Activated naive CD4-positive, alpha-beta T cell treated with anti-CD3 and anti-CD28 coated beads, Interleukin-2, amount 10 ng/mL, durations not matched to agents 7 days and 5 days (primary cell): Measurements from ENCODE around the gene NDUFB8.

Experiments
- CTCF ChIA-PET: fragments of 350-600 bp; sonication (Branson Sonifier 250); formaldehyde crosslinking; loops from one replicate; lab custom pipeline; 2021; ENCODE audit warnings: antibody characterized with exemption; lab: Charles Lee
- DNase-seq: peaks from one replicate; pipeline ENCODE4 v3.0.0-alpha.2; 2020
- H3K27ac Mint-ChIP-seq: one replicate; pipeline ENCODE4 v1.8.0; 2021; ENCODE audit warnings: mild to moderate bottlenecking, moderate library complexity, mixed read lengths
- H3K27me3 Mint-ChIP-seq: one replicate; pipeline ENCODE4 v1.8.0; 2021; ENCODE audit warnings: mild to moderate bottlenecking, mixed read lengths
- H3K36me3 Mint-ChIP-seq: one replicate; pipeline ENCODE4 v1.8.0; 2021; ENCODE audit warnings: mixed read lengths
- H3K4me1 Mint-ChIP-seq: one replicate; pipeline ENCODE4 v1.8.0; 2021; ENCODE audit warnings: mixed read lengths
- H3K4me3 Mint-ChIP-seq: one replicate; pipeline ENCODE4 v1.8.0; 2021; ENCODE audit warnings: mild to moderate bottlenecking, moderate library complexity, mixed read lengths
- H3K9me3 Mint-ChIP-seq: one replicate; pipeline ENCODE4 v1.8.0; 2021; ENCODE audit warnings: mixed read lengths

Gene NDUFB8

DNA sequence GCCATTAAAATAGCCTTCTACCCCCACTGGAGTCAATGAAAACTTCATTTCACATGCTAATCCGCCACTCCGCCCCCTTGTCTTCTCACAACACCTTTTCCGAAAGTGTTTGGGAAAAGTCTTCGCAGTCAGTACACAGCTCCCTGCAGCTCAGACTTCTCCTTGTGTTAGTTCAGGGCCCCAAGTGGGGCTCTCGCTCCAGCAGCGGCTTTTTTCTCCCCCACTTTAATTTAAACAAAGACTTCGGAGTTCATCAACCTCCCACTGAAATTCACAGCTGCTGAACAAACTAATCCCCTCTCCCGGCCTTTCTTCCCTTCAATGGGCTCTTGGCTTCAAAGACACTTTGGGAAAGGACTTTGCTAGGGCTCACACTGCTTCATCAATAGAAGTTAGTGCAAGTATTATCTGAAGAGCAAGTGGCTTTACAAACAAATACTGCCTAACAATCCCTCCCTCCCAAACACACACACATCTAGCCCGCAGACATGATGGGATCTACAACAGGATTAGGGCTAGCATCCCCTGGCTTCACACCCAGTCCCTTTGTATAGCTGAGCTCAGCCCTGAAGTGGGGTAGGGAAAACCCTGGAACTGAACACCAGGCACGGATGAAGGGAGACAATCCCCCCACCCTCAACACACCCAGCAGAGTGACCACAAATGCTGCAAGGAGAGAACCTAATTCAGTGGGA is 43.7 kb downstream of the NDUFB8 start:
- H3K4me1 Mint-ChIP-seq: peaks cover 31% of the 10 kb centered on the region
- peaks cover 59% of the 10 kb centered on the region for H3K36me3 Mint-ChIP-seq
- no peak for DNase-seq
- H3K27ac Mint-ChIP-seq: no peak overlapping the region
- no peak overlapping the region for H3K4me3 Mint-ChIP-seq
- CTCF ChIA-PET: interaction anchor here (0.6 to 10.4 kb wide), 5 partner anchors 10 to 33 kb away, joined by 3 to 206 read pairs (median 7); partner anchors contain the start of gene SEC31B
- H3K9me3 Mint-ChIP-seq: no peaks in the 10 kb centered on the region
- peaks cover 4% of the 10 kb centered on the region for H3K27me3 Mint-ChIP-seq

DNA sequence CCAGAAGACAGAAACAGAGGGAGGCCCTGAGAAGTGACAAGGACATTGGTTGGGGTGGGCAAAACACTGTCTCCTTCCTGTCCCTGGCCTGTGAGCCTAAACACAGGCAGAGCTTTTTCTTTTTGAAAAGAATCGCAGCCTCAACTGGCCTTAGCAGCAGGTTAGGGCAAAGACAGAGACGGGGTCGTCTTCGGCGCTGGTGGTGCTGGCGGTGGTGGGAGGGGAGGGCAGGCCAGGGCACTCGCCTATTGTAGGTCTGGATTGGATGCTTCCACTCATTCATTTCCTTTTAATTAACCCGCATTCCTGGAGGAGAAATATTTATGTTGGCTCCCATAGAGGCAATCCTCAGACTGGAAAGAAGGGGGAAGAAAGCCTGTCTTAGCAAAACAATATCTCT is 44.3 kb downstream of the NDUFB8 start:
- CTCF ChIA-PET: interaction anchor here (1.2 to 10.4 kb wide), 3 partner anchors 10 to 34 kb away, joined by 3 to 206 read pairs (median 12); partner anchors contain the start of gene SEC31B
- H3K36me3 Mint-ChIP-seq: peaks cover 54% of the 10 kb centered on the region
- peak overlapping the region; percentile 13 for H3K27ac Mint-ChIP-seq
- H3K9me3 Mint-ChIP-seq: no peaks in the 10 kb centered on the region
- no peak for DNase-seq
- peaks cover 7% of the 10 kb centered on the region for H3K27me3 Mint-ChIP-seq
- H3K4me1 Mint-ChIP-seq: peaks cover 31% of the 10 kb centered on the region
- no peak overlapping the region for H3K4me3 Mint-ChIP-seq

DNA sequence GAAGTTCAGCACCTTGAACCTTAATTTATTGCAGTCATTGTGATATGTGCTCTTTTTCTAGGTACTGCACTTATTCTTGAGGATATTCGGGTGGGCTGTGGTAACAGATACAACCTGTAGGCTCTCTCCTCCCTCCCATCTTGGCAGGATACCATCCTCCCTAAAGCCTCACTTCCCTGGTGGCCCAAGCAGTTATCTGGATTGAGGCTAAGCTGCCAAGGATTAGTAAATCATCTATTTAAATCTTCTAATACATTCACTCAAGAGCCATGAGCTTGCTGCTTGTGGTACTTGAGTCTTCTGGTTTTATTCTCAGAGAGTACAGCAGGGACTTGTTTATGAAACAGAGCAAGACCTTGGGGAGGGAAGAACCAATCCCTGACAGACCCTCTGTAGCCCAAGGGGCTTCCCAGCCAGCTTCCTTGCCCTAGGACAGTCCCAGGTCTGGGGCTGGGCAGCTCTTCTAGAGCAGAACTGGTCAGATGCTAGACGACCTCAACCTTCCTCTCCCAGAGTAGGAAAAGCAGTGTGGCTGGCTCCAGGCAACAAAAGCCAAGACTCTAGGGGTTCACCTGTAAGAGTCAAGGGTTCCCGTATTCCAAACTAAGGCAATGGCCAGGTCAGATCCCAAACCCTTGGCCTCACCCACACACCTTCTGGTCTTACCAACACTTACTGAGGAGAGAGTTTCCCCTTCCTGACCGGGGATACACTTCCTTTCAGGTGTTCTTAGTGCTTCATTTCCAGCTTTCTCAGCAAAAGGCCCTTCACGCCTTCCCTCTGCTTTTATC is 45.6 kb downstream of the NDUFB8 start:
- H3K36me3 Mint-ChIP-seq: peaks cover 44% of the 10 kb centered on the region
- CTCF ChIA-PET: interaction anchor here (0.7 to 10.4 kb wide), 11 partner anchors 10 to 186 kb away, joined by 3 to 206 read pairs (median 7); partner anchors contain the start of gene SEC31B
- no peaks in the 10 kb centered on the region for H3K9me3 Mint-ChIP-seq
- H3K27me3 Mint-ChIP-seq: peaks cover 14% of the 10 kb centered on the region
- peak overlapping the region; percentile 15 for H3K27ac Mint-ChIP-seq
- DNase-seq: no peak
- peaks cover 31% of the 10 kb centered on the region for H3K4me1 Mint-ChIP-seq
- no peak overlapping the region for H3K4me3 Mint-ChIP-seq

DNA sequence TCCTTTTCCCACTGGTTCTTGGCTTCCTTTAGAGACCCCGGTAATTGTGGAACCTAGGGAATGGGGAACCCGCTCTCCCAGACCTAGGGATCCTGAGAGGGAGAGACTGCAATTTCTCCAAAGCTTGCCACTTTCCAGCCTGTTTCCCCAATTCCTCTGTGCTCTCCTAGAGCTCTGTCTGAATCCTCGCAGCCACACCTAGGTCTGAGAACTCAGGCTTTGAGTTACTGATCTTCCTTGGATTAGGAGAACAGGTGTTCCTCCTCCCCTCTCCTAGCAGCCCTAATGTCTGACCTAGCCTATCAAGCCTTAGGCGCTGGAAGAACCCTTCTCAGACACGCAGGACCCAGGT is 46.9 kb downstream of the NDUFB8 start:
- no peaks in the 10 kb centered on the region for H3K9me3 Mint-ChIP-seq
- DNase-seq: no peak
- peaks cover 31% of the 10 kb centered on the region for H3K4me1 Mint-ChIP-seq
- H3K4me3 Mint-ChIP-seq: peak overlapping the region; percentile 72
- CTCF ChIA-PET: interaction anchor here (0.6 to 10.4 kb wide), 20 partner anchors 8 to 144 kb away, joined by 3 to 206 read pairs (median 6); partner anchors contain the start of genes HIF1AN and SEC31B
- H3K36me3 Mint-ChIP-seq: peaks cover 35% of the 10 kb centered on the region
- H3K27me3 Mint-ChIP-seq: peaks cover 18% of the 10 kb centered on the region
- peak overlapping the region; percentile 9 for H3K27ac Mint-ChIP-seq

DNA sequence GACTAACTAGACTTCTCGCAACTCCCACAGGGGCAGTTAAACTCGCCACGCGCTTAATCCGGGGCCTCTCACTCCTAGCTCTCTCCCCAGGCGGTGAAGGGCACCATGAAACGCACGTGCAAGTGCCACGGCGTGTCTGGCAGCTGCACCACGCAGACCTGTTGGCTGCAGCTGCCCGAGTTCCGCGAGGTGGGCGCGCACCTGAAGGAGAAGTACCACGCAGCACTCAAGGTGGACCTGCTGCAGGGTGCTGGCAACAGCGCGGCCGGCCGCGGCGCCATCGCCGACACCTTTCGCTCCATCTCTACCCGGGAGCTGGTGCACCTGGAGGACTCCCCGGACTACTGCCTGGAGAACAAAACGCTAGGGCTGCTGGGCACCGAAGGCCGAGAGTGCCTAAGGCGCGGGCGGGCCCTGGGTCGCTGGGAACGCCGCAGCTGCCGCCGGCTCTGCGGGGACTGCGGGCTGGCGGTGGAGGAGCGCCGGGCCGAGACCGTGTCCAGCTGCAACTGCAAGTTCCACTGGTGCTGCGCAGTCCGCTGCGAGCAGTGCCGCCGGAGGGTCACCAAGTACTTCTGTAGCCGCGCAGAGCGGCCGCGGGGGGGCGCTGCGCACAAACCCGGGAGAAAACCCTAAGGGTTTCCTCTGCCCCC is 47.4 kb downstream of the NDUFB8 start:
- peak overlapping the region; percentile 72 for H3K4me3 Mint-ChIP-seq
- H3K9me3 Mint-ChIP-seq: no peaks in the 10 kb centered on the region
- peak overlapping the region; percentile 67 for H3K27ac Mint-ChIP-seq
- peaks cover 31% of the 10 kb centered on the region for H3K4me1 Mint-ChIP-seq
- CTCF ChIA-PET: interaction anchor here (0.6 to 10.4 kb wide), 24 partner anchors 8 to 396 kb away, joined by 3 to 206 read pairs (median 6); partner anchors contain the start of genes HIF1AN and SEC31B
- peaks cover 35% of the 10 kb centered on the region for H3K36me3 Mint-ChIP-seq
- peaks cover 18% of the 10 kb centered on the region for H3K27me3 Mint-ChIP-seq
- peak; percentile 79 for DNase-seq

DNA sequence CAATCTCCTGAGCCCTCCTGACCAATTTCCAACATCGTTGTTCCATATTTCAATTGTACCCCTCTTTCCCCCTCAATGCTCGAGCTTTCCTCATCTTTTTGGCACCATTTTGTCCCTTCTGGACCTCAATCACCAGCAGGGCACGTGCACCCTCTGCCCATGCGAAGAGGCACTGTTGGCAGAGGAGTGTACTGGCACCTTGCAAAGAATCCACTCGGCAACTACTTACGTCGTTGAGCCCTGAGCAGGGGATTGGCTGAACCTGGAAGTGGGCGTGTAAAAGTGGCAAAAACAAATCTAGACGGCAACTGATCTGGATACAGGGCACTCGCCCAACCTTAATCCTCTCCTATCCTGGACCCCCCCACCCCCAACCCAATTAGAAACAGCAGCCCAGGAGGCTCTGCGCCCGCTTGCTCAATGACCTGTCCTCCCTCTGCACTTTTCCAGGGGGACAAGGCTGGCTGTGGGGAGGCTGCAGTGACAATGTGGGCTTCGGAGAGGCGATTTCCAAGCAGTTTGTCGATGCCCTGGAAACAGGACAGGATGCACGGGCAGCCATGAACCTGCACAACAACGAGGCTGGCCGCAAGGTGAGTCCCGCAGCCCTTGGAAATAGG is 48.1 kb downstream of the NDUFB8 start:
- Mint-ChIP-seq H3K9me3 (no peaks in the 10 kb centered on the region), H3K4me3 (peak overlapping the region; percentile 72), H3K36me3 (peaks cover 27% of the 10 kb centered on the region), H3K27ac (peak overlapping the region; percentile 67), H3K27me3 (peaks cover 18% of the 10 kb centered on the region), H3K4me1 (peaks cover 31% of the 10 kb centered on the region)
- DNase-seq: peak; percentile 93
- CTCF ChIA-PET: interaction anchor here (0.6 to 10.4 kb wide), 19 partner anchors 8 to 397 kb away, joined by 3 to 206 read pairs (median 6); partner anchors contain the start of genes HIF1AN and SEC31B

DNA sequence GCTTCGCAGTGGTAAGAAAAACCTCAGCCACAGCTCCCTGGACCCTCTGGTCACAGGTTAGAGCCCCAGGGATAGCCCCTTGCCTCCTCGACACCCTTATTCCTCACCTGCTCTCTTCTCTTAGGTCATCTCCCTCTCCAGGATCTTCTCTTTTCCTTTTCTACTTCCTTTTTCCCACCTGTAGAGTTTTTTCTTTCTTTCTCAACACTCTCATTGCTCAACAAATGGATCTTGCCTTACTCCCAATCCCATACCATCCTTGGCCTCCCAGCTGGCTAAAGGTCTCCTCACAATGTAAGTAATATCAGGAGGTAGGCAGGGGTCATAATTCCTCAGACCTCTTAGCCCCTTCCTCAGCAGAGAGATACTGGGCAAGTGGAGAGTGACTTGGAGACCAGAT is 49.7 kb downstream of the NDUFB8 start:
- no peak for DNase-seq
- H3K27me3 Mint-ChIP-seq: peaks cover 18% of the 10 kb centered on the region
- H3K4me3 Mint-ChIP-seq: no peak overlapping the region
- no peak overlapping the region for H3K27ac Mint-ChIP-seq
- peaks cover 14% of the 10 kb centered on the region for H3K36me3 Mint-ChIP-seq
- peaks cover 31% of the 10 kb centered on the region for H3K4me1 Mint-ChIP-seq
- H3K9me3 Mint-ChIP-seq: no peaks in the 10 kb centered on the region
- CTCF ChIA-PET: interaction anchor here (4.4 to 10.4 kb wide), 2 partner anchors 30 to 39 kb away, joined by 81 to 206 read pairs; partner anchors contain the start of gene SEC31B

DNA sequence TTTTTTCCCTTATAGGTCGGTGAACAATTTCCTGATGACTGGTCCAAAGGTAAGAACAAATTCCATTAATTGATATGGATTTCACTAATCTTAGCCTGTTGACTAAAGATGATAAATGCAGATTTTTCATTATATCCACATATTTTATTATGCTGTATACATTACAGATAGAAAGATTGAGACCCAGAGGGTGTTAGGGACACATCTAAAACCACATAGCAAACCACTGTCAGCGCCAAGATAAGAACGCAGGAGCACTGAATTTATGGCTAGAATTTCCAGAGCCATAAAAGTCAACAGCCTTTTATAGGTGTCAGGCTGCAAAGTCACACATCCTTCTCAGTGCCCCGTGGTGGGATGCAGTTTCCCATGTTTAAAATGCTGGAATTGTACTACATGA is 50.6 kb downstream of the NDUFB8 start:
- Mint-ChIP-seq H3K27me3 (peaks cover 18% of the 10 kb centered on the region), H3K4me3 (no peak overlapping the region), H3K9me3 (no peaks in the 10 kb centered on the region), H3K4me1 (peaks cover 26% of the 10 kb centered on the region), H3K27ac (no peak overlapping the region), H3K36me3 (peaks cover 10% of the 10 kb centered on the region)
- CTCF ChIA-PET: interaction anchor here (10.4 kb wide), 1 partner anchor 31 kb away, joined by 206 read pairs; no protein-coding TSS in a partner anchor
- no peak for DNase-seq

DNA sequence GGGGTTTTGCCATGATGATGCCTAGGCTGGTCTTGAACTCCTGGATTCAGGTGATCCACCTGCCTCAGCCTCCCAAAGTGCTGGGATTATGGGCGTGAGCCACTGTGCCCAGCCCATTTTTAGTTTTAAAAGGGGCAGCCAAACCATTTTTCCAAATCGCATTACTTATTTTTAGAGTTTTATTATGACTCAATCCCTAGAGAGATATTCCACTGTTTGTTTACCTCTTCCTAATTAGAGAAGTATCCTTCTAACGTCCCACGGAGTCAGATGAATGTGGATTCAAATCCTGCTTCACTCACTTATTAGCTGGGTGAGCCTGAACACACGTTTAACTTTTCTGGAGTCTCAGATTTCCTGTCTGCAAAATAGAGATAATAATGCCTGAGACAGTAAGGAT is 51.7 kb downstream of the NDUFB8 start:
- DNase-seq: no peak
- no peak overlapping the region for H3K27ac Mint-ChIP-seq
- CTCF ChIA-PET: interaction anchor here (1.5 kb wide), 1 partner anchor 41 kb away, joined by 4 read pairs; no protein-coding TSS in a partner anchor
- no peaks in the 10 kb centered on the region for H3K9me3 Mint-ChIP-seq
- peaks cover 16% of the 10 kb centered on the region for H3K4me1 Mint-ChIP-seq
- H3K36me3 Mint-ChIP-seq: peaks cover 5% of the 10 kb centered on the region
- peaks cover 18% of the 10 kb centered on the region for H3K27me3 Mint-ChIP-seq
- no peak overlapping the region for H3K4me3 Mint-ChIP-seq
